Measurements from ENCODE around the gene CUEDC2. TPM values are rescaled to one million over a fixed set of nuclear protein-coding genes. Genes with fewer than 3 reads are reported as not detected.

CUEDC2 gene
- polyA plus RNA-seq, 1 donor from 2014 or later = 169 TPM

DNA sequence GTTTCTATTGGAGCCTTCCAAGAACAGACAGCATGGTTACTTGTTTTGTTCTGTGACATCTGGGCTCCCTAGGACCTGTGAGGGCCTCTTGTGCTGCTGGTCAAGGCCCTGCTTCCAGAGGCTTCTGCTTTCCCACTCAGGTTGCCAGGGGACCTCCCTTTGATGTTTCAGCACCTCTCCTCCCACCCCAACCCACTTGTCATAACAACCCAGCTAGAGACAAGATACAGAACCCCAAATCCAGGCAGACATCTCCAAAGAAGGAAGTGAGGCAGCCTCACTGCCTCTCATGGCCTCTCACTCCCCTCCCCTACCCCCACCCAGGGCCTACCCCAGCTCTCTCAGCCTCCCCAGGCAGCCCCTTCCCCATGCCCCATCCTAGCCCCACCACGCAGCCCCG lies 25.6 kb downstream of the CUEDC2 start:
- H3K9ac ChIP-seq (ENCODE audit: low read length) = no peak overlapping the region
- H4K20me1 ChIP-seq (ENCODE audit: insufficient read depth) = no peaks in the 10 kb centered on the region
- peaks cover 7% of the 10 kb centered on the region for H3K27me3 ChIP-seq (ENCODE audit: insufficient read depth, low read depth, low read length)
- no peaks in the 10 kb centered on the region for H3K79me2 ChIP-seq (replicated peaks; ENCODE audit: insufficient read depth, low read length)
- H3F3A ChIP-seq (ENCODE audit: insufficient read depth, low read length, poor library complexity, severe bottlenecking) = no peaks in the 10 kb centered on the region
- no peak overlapping the region for H3K27ac ChIP-seq (ENCODE audit: low read length)
- H3K4me2 ChIP-seq (ENCODE audit: low read length) = no peak overlapping the region
- H2AFZ ChIP-seq (ENCODE audit: low read depth, low read length) = no peak overlapping the region
- TF ChIP-seq SMC3 (conservative IDR thresholded peaks at IDR 0.05; ENCODE audit: poor library complexity) (no peak), POLR2AphosphoS5 (IDR thresholded peaks at IDR 0.05) (no peak), EP300 (conservative IDR thresholded peaks at IDR 0.05; ENCODE audit: poor library complexity, severe bottlenecking) (no peak)
- TF ChIP-seq, protein P1, sequence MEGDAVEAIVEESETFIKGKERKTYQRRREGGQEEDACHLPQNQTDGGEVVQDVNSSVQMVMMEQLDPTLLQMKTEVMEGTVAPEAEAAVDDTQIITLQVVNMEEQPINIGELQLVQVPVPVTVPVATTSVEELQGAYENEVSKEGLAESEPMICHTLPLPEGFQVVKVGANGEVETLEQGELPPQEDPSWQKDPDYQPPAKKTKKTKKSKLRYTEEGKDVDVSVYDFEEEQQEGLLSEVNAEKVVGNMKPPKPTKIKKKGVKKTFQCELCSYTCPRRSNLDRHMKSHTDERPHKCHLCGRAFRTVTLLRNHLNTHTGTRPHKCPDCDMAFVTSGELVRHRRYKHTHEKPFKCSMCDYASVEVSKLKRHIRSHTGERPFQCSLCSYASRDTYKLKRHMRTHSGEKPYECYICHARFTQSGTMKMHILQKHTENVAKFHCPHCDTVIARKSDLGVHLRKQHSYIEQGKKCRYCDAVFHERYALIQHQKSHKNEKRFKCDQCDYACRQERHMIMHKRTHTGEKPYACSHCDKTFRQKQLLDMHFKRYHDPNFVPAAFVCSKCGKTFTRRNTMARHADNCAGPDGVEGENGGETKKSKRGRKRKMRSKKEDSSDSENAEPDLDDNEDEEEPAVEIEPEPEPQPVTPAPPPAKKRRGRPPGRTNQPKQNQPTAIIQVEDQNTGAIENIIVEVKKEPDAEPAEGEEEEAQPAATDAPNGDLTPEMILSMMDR (IDR thresholded peaks at IDR 0.05; ENCODE audit: poor library complexity, severe bottlenecking) = no peak
- H3K9me3 ChIP-seq (ENCODE audit: low read length) = no peaks in the 10 kb centered on the region
- H3K9me2 ChIP-seq (ENCODE audit: insufficient read depth, low read length) = no peaks in the 10 kb centered on the region
- H3K36me3 ChIP-seq (ENCODE audit: insufficient read depth, low read length) = no peaks in the 10 kb centered on the region
- no peak overlapping the region for H3K4me3 ChIP-seq (ENCODE audit: low read length)

DNA sequence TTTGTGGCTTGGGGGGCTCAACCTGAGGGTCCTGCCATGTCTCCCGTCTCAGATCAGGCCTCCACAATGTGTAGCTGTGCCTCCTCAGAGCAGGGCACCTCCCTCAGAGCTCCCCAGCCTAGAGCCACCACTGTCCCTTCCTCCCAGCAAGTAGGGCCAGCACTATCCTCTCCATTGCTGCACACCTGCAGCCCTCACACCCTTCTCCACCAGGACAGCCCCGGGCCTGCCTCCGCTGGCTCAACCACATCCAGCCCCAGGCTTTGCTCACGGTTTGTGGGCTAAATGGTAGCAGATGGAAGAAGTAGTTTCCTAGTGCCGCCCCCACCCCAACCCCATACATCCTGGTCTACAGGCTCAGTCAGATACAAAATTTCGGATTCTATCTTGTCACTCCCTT lies 26.7 kb downstream of the CUEDC2 start:
- Histone ChIP-seq H3K36me3 (ENCODE audit: insufficient read depth, low read length) (no peaks in the 10 kb centered on the region), H3K27me3 (ENCODE audit: insufficient read depth, low read depth, low read length) (peaks cover 7% of the 10 kb centered on the region), H3K4me3 (ENCODE audit: low read length) (no peak overlapping the region), H3K9me3 (ENCODE audit: low read length) (no peaks in the 10 kb centered on the region), H4K20me1 (ENCODE audit: insufficient read depth) (no peaks in the 10 kb centered on the region), H3K79me2 (replicated peaks; ENCODE audit: insufficient read depth, low read length) (no peaks in the 10 kb centered on the region), H3K27ac (ENCODE audit: low read length) (no peak overlapping the region), H3K9me2 (ENCODE audit: insufficient read depth, low read length) (no peaks in the 10 kb centered on the region), H3F3A (ENCODE audit: insufficient read depth, low read length, poor library complexity, severe bottlenecking) (no peaks in the 10 kb centered on the region), H3K9ac (ENCODE audit: low read length) (no peak overlapping the region), H2AFZ (ENCODE audit: low read depth, low read length) (no peak overlapping the region), H3K4me2 (ENCODE audit: low read length) (no peak overlapping the region)
- TF ChIP-seq TAF1 (IDR thresholded peaks at IDR 0.05; ENCODE audit: low read depth) (no peak), POLR2AphosphoS5 (IDR thresholded peaks at IDR 0.05) (no peak)
- TF ChIP-seq, protein P1 (IDR thresholded peaks at IDR 0.05; ENCODE audit: poor library complexity, severe bottlenecking) = no peak

DNA sequence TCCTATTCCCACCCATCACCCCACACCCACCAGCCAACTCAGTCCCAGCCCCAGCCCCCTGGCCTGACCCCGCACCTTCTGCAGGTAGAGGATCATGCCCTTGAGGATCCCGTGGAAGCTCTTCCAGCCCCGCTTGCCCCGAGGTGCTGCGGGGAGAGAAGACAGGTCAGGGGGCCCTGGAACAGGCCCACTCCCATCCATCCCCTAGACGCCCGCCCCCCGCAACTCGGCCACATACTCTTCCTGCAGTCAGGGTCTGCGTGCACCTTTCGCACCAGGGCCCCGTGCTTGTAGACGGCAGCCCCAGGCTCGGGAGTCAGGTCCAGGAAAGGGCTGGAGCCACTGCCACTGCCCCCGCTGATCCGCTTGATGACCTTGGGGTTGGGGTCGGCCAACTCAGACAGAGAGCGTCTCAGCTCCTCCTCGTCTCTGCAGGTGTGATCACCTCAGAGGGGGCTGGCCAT lies 27.2 kb downstream of the CUEDC2 start:
- no peaks in the 10 kb centered on the region for H3K79me2 ChIP-seq (replicated peaks; ENCODE audit: insufficient read depth, low read length)
- H3K9me3 ChIP-seq (ENCODE audit: low read length) = no peaks in the 10 kb centered on the region
- no peak overlapping the region for H3K9ac ChIP-seq (ENCODE audit: low read length)
- no peak overlapping the region for H3K27ac ChIP-seq (ENCODE audit: low read length)
- no peaks in the 10 kb centered on the region for H3F3A ChIP-seq (ENCODE audit: insufficient read depth, low read length, poor library complexity, severe bottlenecking)
- no peak overlapping the region for H3K4me2 ChIP-seq (ENCODE audit: low read length)
- no peaks in the 10 kb centered on the region for H4K20me1 ChIP-seq (ENCODE audit: insufficient read depth)
- TF ChIP-seq TAF1 (IDR thresholded peaks at IDR 0.05; ENCODE audit: low read depth) (no peak), SMC3 (conservative IDR thresholded peaks at IDR 0.05; ENCODE audit: poor library complexity) (no peak), RAD21 (conservative IDR thresholded peaks at IDR 0.05) (no peak), POLR2AphosphoS5 (IDR thresholded peaks at IDR 0.05) (no peak), EZH2 (IDR thresholded peaks at IDR 0.05; ENCODE audit: borderline replicate concordance, insufficient read depth, low read length, poor library complexity, severe bottlenecking) (no peak), EP300 (conservative IDR thresholded peaks at IDR 0.05; ENCODE audit: poor library complexity, severe bottlenecking) (no peak), MXI1 (conservative IDR thresholded peaks at IDR 0.05; ENCODE audit: poor library complexity, severe bottlenecking) (no peak)
- TF ChIP-seq, protein P2, sequence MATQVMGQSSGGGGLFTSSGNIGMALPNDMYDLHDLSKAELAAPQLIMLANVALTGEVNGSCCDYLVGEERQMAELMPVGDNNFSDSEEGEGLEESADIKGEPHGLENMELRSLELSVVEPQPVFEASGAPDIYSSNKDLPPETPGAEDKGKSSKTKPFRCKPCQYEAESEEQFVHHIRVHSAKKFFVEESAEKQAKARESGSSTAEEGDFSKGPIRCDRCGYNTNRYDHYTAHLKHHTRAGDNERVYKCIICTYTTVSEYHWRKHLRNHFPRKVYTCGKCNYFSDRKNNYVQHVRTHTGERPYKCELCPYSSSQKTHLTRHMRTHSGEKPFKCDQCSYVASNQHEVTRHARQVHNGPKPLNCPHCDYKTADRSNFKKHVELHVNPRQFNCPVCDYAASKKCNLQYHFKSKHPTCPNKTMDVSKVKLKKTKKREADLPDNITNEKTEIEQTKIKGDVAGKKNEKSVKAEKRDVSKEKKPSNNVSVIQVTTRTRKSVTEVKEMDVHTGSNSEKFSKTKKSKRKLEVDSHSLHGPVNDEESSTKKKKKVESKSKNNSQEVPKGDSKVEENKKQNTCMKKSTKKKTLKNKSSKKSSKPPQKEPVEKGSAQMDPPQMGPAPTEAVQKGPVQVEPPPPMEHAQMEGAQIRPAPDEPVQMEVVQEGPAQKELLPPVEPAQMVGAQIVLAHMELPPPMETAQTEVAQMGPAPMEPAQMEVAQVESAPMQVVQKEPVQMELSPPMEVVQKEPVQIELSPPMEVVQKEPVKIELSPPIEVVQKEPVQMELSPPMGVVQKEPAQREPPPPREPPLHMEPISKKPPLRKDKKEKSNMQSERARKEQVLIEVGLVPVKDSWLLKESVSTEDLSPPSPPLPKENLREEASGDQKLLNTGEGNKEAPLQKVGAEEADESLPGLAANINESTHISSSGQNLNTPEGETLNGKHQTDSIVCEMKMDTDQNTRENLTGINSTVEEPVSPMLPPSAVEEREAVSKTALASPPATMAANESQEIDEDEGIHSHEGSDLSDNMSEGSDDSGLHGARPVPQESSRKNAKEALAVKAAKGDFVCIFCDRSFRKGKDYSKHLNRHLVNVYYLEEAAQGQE (IDR thresholded peaks at IDR 0.05; ENCODE audit: borderline replicate concordance) = no peak
- TF ChIP-seq, protein P1 (IDR thresholded peaks at IDR 0.05; ENCODE audit: poor library complexity, severe bottlenecking) = no peak
- H3K27me3 ChIP-seq (ENCODE audit: insufficient read depth, low read depth, low read length) = peaks cover 7% of the 10 kb centered on the region
- no peak overlapping the region for H3K4me3 ChIP-seq (ENCODE audit: low read length)
- no peaks in the 10 kb centered on the region for H3K36me3 ChIP-seq (ENCODE audit: insufficient read depth, low read length)
- H3K9me2 ChIP-seq (ENCODE audit: insufficient read depth, low read length) = no peaks in the 10 kb centered on the region
- no peak overlapping the region for H2AFZ ChIP-seq (ENCODE audit: low read depth, low read length)

Measured in neural cell (in vitro differentiated cells).